ENCODE measurements around the gene CDHR2. TPM values are rescaled to one million over a fixed set of nuclear protein-coding genes. Genes with fewer than 3 reads are reported as not detected.
A peak's percentile ranks its signal among the peaks of the same experiment; 100 is the strongest.

The CDHR2 gene
- total RNA-seq, 1 experiment from 2014 or later = 0.63 TPM

DNA sequence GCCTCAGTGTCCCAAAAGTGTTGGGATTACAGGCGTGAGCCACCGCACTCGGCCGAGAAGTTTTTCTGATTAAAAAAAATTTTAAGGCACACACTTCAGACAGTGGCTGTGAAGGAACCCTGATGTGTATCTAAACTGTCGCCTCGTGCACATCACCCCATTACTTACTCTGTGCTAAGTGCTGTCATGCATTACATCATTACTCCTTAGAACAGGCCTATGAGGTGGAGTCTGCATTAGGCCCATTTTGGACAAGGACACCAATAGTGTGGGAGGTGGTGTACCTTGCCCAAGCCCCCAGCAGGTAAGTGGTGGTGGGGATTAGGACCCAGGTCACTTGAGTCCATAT lies 3.8 kb upstream of the CDHR2 start (continued):
- TF ChIP-seq ZNF512 (CRISPR knock-in tag; IDR thresholded peaks at IDR 0.05; ENCODE audit: borderline replicate concordance) (no peak), TCF7 (CRISPR knock-in tag; IDR thresholded peaks at IDR 0.05; ENCODE audit: low read depth) (no peak)

DNA sequence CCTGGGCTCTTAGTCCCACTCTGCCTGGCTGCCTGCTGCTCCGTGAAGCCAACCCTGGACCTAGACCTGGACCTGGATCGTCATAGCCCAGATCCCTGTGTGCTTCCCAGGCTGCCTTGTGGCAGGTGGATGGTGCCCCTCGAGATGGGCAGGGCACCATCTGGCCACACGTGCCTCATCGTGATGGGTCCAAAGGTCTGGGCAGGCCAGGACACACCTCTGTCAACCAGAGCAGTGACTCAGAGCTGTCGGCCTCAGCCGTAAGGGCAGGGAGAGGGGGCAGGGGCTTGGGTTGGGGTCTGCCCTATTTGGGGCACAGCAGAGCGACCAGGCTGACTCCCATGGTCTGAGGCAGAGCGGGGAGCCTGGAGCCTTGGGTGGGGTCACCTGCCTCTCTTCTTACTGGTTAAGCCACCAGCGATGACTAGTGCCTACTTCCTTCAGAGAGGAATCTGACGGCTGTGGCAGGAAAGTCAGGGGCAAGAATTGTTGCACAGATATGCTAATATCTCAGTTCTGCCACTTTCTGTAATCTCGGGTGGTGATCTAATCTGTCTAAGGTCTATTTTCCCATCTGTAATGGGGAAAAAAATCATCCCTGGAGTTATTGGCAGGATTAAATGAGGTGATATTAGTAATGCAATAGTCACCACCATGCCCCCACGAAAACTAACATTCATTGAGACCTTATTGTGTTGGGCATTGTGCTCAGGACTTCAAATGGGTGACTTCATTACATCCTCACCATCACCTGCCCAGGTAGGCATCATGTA lies 3.2 kb upstream of the CDHR2 start:
- ChIA-PET CTCF (no interaction called here), POLR2A (interaction anchor here (0.7 kb wide), 1 partner anchor 8 kb away, joined by 3 read pairs; the partner anchor contains the start of gene RNF44)
- Mint-ChIP-seq H3K36me3 (no peaks in the 10 kb centered on the region), H3K27ac (no peak overlapping the region), H3K9me3 (no peaks in the 10 kb centered on the region), H3K4me1 (peaks cover 27% of the 10 kb centered on the region), H3K4me3 (no peak overlapping the region), H3K27me3 (ENCODE audit: low read depth) (no peaks in the 10 kb centered on the region)
- ATAC-seq (no peak), DNase-seq (ENCODE audit: low spot score) (no peak)
- TF ChIP-seq GABPB1 (CRISPR knock-in tag; IDR thresholded peaks at IDR 0.05) (peak; percentile 51; the same call in 1 of the 2 replicates), ZNF423 (CRISPR knock-in tag; IDR thresholded peaks at IDR 0.05) (no peak), TCF7 (CRISPR knock-in tag; IDR thresholded peaks at IDR 0.05; ENCODE audit: low read depth) (no peak)

DNA sequence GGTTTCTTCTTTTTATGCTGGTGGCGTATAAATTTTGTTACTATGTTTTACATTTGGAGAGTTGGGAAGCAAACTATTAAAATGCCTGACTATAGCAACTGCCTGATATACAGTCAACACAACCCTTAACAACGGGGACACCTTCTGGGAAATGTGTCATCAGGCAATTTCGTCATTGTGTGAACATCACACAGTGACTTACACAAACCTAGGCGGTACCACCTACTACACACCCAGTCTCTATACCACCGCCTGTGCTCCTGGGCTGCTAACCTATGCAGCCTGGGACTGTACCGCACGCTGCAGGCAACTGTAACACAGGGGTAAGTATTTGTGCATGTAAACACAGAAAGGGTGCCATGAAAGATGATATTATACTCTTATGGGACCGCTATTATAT lies 1.3 kb upstream of the CDHR2 start:
- ChIA-PET CTCF (interaction anchor here (1.2 to 1.3 kb wide), 2 partner anchors 10 to 100 kb away, joined by 5 read pairs; no protein-coding TSS in a partner anchor), POLR2A (interaction anchor here (1.0 kb wide), 2 partner anchors 10 to 11 kb away, joined by 3 read pairs; partner anchors contain the start of gene RNF44)
- peaks cover 15% of the 10 kb centered on the region for H3K4me1 Mint-ChIP-seq
- no peaks in the 10 kb centered on the region for H3K9me3 Mint-ChIP-seq
- no peak overlapping the region for H3K4me3 Mint-ChIP-seq
- TF ChIP-seq FOXP1 (CRISPR knock-in tag; IDR thresholded peaks at IDR 0.05; ENCODE audit: borderline replicate concordance) = no peak
- peak; percentile 88 for TF ChIP-seq GABPB1 (CRISPR knock-in tag; IDR thresholded peaks at IDR 0.05)
- ATAC-seq (no peak), DNase-seq (ENCODE audit: low spot score) (no peak)
- H3K27me3 Mint-ChIP-seq (ENCODE audit: low read depth) = no peaks in the 10 kb centered on the region; the same call in 1 of the 2 replicates
- H3K36me3 Mint-ChIP-seq = no peaks in the 10 kb centered on the region
- no peak overlapping the region; the same call in 1 of the 2 replicates for H3K27ac Mint-ChIP-seq

- no peak for ATAC-seq
- H3K36me3 Mint-ChIP-seq = no peaks in the 10 kb centered on the region
- TF ChIP-seq, protein P1, sequence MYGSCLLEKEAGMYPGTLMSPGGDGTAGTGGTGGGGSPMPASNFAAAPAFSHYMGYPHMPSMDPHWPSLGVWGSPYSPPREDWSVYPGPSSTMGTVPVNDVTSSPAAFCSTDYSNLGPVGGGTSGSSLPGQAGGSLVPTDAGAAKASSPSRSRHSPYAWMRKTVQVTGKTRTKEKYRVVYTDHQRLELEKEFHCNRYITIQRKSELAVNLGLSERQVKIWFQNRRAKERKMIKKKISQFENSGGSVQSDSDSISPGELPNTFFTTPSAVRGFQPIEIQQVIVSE (CRISPR knock-in tag; IDR thresholded peaks at IDR 0.05; ENCODE audit: borderline replicate concordance) = no peak
- no peak for TF ChIP-seq NFYB (CRISPR knock-in tag; conservative IDR thresholded peaks at IDR 0.05; ENCODE audit: low read depth)
- TF ChIP-seq ZNF416 (CRISPR knock-in tag; IDR thresholded peaks at IDR 0.05) = no peak
- no peak for TF ChIP-seq RORB (CRISPR knock-in tag; IDR thresholded peaks at IDR 0.05)
- TF ChIP-seq ZNF396 (CRISPR knock-in tag; IDR thresholded peaks at IDR 0.05; ENCODE audit: borderline replicate concordance) = no peak
- no peak for TF ChIP-seq FOXP1 (CRISPR knock-in tag; IDR thresholded peaks at IDR 0.05; ENCODE audit: borderline replicate concordance)
- no peak for TF ChIP-seq ATF2 (CRISPR knock-in tag; IDR thresholded peaks at IDR 0.05; ENCODE audit: borderline replicate concordance, low read depth)
- TF ChIP-seq, protein P2, sequence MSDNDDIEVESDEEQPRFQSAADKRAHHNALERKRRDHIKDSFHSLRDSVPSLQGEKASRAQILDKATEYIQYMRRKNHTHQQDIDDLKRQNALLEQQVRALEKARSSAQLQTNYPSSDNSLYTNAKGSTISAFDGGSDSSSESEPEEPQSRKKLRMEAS (CRISPR knock-in tag; IDR thresholded peaks at IDR 0.05) = no peak
- TF ChIP-seq AR (CRISPR knock-in tag; IDR thresholded peaks at IDR 0.05) = no peak
- TF ChIP-seq, protein P3, sequence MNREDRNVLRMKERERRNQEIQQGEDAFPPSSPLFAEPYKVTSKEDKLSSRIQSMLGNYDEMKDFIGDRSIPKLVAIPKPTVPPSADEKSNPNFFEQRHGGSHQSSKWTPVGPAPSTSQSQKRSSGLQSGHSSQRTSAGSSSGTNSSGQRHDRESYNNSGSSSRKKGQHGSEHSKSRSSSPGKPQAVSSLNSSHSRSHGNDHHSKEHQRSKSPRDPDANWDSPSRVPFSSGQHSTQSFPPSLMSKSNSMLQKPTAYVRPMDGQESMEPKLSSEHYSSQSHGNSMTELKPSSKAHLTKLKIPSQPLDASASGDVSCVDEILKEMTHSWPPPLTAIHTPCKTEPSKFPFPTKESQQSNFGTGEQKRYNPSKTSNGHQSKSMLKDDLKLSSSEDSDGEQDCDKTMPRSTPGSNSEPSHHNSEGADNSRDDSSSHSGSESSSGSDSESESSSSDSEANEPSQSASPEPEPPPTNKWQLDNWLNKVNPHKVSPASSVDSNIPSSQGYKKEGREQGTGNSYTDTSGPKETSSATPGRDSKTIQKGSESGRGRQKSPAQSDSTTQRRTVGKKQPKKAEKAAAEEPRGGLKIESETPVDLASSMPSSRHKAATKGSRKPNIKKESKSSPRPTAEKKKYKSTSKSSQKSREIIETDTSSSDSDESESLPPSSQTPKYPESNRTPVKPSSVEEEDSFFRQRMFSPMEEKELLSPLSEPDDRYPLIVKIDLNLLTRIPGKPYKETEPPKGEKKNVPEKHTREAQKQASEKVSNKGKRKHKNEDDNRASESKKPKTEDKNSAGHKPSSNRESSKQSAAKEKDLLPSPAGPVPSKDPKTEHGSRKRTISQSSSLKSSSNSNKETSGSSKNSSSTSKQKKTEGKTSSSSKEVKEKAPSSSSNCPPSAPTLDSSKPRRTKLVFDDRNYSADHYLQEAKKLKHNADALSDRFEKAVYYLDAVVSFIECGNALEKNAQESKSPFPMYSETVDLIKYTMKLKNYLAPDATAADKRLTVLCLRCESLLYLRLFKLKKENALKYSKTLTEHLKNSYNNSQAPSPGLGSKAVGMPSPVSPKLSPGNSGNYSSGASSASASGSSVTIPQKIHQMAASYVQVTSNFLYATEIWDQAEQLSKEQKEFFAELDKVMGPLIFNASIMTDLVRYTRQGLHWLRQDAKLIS (CRISPR knock-in tag; IDR thresholded peaks at IDR 0.05; ENCODE audit: borderline replicate concordance) = no peak
- no peak for TF ChIP-seq ATF1 (CRISPR knock-in tag; IDR thresholded peaks at IDR 0.05)
- TF ChIP-seq SP1 (CRISPR knock-in tag; conservative IDR thresholded peaks at IDR 0.05) = no peak
- no peak for TF ChIP-seq JAZF1 (CRISPR knock-in tag; IDR thresholded peaks at IDR 0.05)
Measured at GRCh38 chr5:176549871-176550270, 729 bp downstream of the CDHR2 start.

More at GRCh38 chr5:176549871-176550270, 729 bp downstream of the CDHR2 start:
- ChIA-PET CTCF (interaction anchor here (1.7 kb wide), 1 partner anchor 108 kb away, joined by 6 read pairs; no protein-coding TSS in a partner anchor), POLR2A (interaction anchor here (0.5 kb wide), 1 partner anchor 630 kb away, joined by 3 read pairs; no protein-coding TSS in a partner anchor)
- no peaks in the 10 kb centered on the region; the same call in none of the 2 replicates for H3K27me3 Mint-ChIP-seq (ENCODE audit: low read depth)
- H3K4me1 Mint-ChIP-seq = peaks cover 21% of the 10 kb centered on the region
- H3K4me3 Mint-ChIP-seq = no peak overlapping the region
- no peaks in the 10 kb centered on the region for H3K9me3 Mint-ChIP-seq
- H3K27ac Mint-ChIP-seq = no peak overlapping the region
- no peak for DNase-seq (ENCODE audit: low spot score)
